GM20431 (cell line): Measurements from ENCODE around the gene JKAMP.

Experiments used
- in situ Hi-C: fragments of 300-500 bp; cut with MseI, MboI; formaldehyde crosslinking; loops from one replicate; pipeline ENCODE4 v1.15.0; 2020; ENCODE audit warnings: low sequenced_read_pairs; ENCODE audit not compliant: unreplicated experiment

JKAMP gene

GRCh38 chr14:59534361-59534987 is 50.2 kb downstream of the JKAMP start:
- in situ Hi-C loops: no loop called here

- in situ Hi-C loops: no loop called here
Measured at GRCh38 chr14:59537476-59537875, 53.2 kb downstream of the JKAMP start.

- in situ Hi-C loops: no loop called here
Measured at GRCh38 chr14:59538936-59539335, 54.6 kb downstream of the JKAMP start.

- in situ Hi-C loops: no loop called here
Measured at GRCh38 chr14:59540852-59541251, 56.5 kb downstream of the JKAMP start.

DNA sequence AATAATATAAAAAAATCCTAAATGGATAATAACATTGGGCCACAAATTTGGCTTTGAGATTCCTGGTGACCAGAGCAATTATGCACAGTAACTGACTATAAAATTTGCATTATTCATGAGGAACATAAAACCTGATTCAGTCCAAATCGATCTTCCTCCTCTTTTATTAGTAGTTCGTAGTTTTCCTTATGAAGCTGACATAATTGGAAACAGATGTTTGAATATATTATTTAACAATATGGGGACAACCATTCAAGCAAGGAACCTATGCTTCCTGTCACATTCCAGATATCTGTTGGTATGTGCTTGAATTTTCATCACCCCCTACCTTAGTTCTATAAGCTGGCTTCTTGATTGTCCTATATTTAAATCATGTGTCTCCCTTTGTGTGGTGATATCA is 57.4 kb downstream of the JKAMP start:
- in situ Hi-C loops: no loop called here

- in situ Hi-C loops: no loop called here
Measured at GRCh38 chr14:59543873-59544272, 59.6 kb downstream of the JKAMP start.

GRCh38 chr14:59547310-59547709 is 63.0 kb downstream of the JKAMP start:
- in situ Hi-C loops: no loop called here
